IMR-90 (cell line): ENCODE measurements around the gene CCNJ. TPM values are rescaled to one million over a fixed set of nuclear protein-coding genes. Genes with fewer than 3 reads are reported as not detected.

Experiments
- ATAC-seq: fragments of 200-7000 bp; cut with Tn5 transposase; 2 replicates; pipeline ENCODE4 v1.9.1; 2020; ENCODE audit warnings: low read depth, mild to moderate bottlenecking, moderate library complexity
- BruUV-seq: library from RNA; stranded (reverse); fragments of 400-500 nt; replicated peaks from 2 replicates; lab custom pipeline; 2021; lab: Mats Ljungman, UMichigan
- CTCF ChIA-PET: fragments of 300-600 bp; formaldehyde crosslinking; extraction: SDS; loops from one replicate; lab custom pipeline; 2021; ENCODE audit warnings: antibody characterized with exemption; lab: Yijun Ruan, JAX
- POLR2A ChIA-PET: fragments of 300-600 bp; sonication (Branson Sonifier 250); formaldehyde crosslinking; loops from one replicate; lab custom pipeline; 2022; ENCODE audit warnings: antibody characterized with exemption; ENCODE audit not compliant: unreplicated experiment; lab: Charles Lee
- DNase-seq: peaks from one replicate; pipeline ENCODE4 v3.0.0; 2013
- H2AFZ ChIP-seq: replicated peaks from 2 replicates; pipeline ENCODE3; 2013; ENCODE audit warnings: low read length, mild to moderate bottlenecking; ENCODE audit not compliant: poor library complexity
- H2AK5ac ChIP-seq: 2 replicates; pipeline ENCODE4 v1.6.1; 2013; ENCODE audit warnings: low read depth, low read length, inconsistent platforms
- H2AK9ac ChIP-seq: replicated peaks from 2 replicates; pipeline ENCODE3; 2013; ENCODE audit warnings: mild to moderate bottlenecking, low read depth, low read length, moderate library complexity; ENCODE audit not compliant: poor library complexity
- H2BK120ac ChIP-seq: 2 replicates; pipeline ENCODE4 v1.6.1; 2013; ENCODE audit warnings: low read depth, low read length, inconsistent platforms
- H2BK15ac ChIP-seq: 3 replicates; pipeline ENCODE4 v1.6.1; 2013; ENCODE audit warnings: low read depth, low read length, inconsistent platforms
- H2BK20ac ChIP-seq: 2 replicates; pipeline ENCODE4 v1.6.1; 2013; ENCODE audit warnings: low read depth, mild to moderate bottlenecking, inconsistent platforms, low read length, moderate library complexity
- H2BK5ac ChIP-seq: 2 replicates; pipeline ENCODE4 v1.6.1; 2013; ENCODE audit warnings: mild to moderate bottlenecking, low read depth, low read length, inconsistent platforms; ENCODE audit not compliant: poor library complexity, severe bottlenecking
- H3K14ac ChIP-seq: replicated peaks from 2 replicates; pipeline ENCODE4 v1.6.1; 2013; ENCODE audit warnings: low read depth, low read length, inconsistent platforms
- H3K18ac ChIP-seq: 2 replicates; pipeline ENCODE4 v1.6.1; 2013; ENCODE audit warnings: low read depth, low read length, control low read depth
- H3K23ac ChIP-seq: 2 replicates; pipeline ENCODE4 v1.6.1; 2013; ENCODE audit warnings: low read depth, low read length, inconsistent platforms
- H3K27ac ChIP-seq: 2 replicates; pipeline ENCODE4 v1.5.1; 2013; ENCODE audit warnings: mild to moderate bottlenecking, control low read depth, low read length; ENCODE audit not compliant: insufficient read depth
- H3K27me3 ChIP-seq: 2 replicates; pipeline ENCODE4 v1.6.1; 2013; ENCODE audit warnings: low read length; ENCODE audit not compliant: control insufficient read depth, insufficient read depth
- H3K36me3 ChIP-seq: 2 replicates; pipeline ENCODE4 v1.6.1; 2013; ENCODE audit warnings: low read length, mixed read lengths; ENCODE audit not compliant: control insufficient read depth, insufficient read depth
- H3K4ac ChIP-seq: 2 replicates; pipeline ENCODE4 v1.6.1; 2013; ENCODE audit warnings: low read depth, low read length, inconsistent platforms
- H3K4me1 ChIP-seq: 2 replicates; pipeline ENCODE4 v1.6.1; 2013; ENCODE audit warnings: low read length, mixed read lengths; ENCODE audit not compliant: control insufficient read depth, insufficient read depth
- H3K4me2 ChIP-seq: 2 replicates; pipeline ENCODE4 v1.6.1; 2013; ENCODE audit warnings: low read depth, mild to moderate bottlenecking, control low read depth, low read length, moderate library complexity
- H3K4me3 ChIP-seq: 2 replicates; pipeline ENCODE4 v1.5.1; 2013; ENCODE audit warnings: low read depth, mild to moderate bottlenecking, control low read depth, low read length, moderate library complexity; ENCODE audit not compliant: insufficient read depth
- H3K56ac ChIP-seq: 2 replicates; pipeline ENCODE4 v1.6.1; 2013; ENCODE audit warnings: low read length, inconsistent platforms; ENCODE audit not compliant: insufficient read depth; ENCODE audit errors: extremely low read depth
- H3K79me1 ChIP-seq, 2 experiments: 2 replicates each; pipeline ENCODE4 v1.6.1; 2013; ENCODE audit warnings: low read length in 2 of 2, inconsistent platforms in 1 of 2, low read depth in 1 of 2
- H3K9ac ChIP-seq: 2 replicates; pipeline ENCODE4 v1.6.1; 2013; ENCODE audit warnings: low read depth, low read length, control low read depth
- H3K9me1 ChIP-seq: 2 replicates; pipeline ENCODE4 v1.6.1; 2013; ENCODE audit warnings: low read length, inconsistent platforms; ENCODE audit not compliant: insufficient read depth
- H3K9me3 ChIP-seq: 2 replicates; pipeline ENCODE4 v1.6.1; 2013; ENCODE audit warnings: low read length; ENCODE audit not compliant: control insufficient read depth, insufficient read depth
- H4K20me1 ChIP-seq: 2 replicates; pipeline ENCODE4 v1.6.1; 2013; ENCODE audit warnings: low read length, inconsistent platforms; ENCODE audit not compliant: insufficient read depth
- H4K5ac ChIP-seq: 2 replicates; pipeline ENCODE4 v1.6.1; 2013; ENCODE audit warnings: mild to moderate bottlenecking, low read depth, low read length, control low read depth
- H4K8ac ChIP-seq, 2 experiments: 2 replicates each; pipeline ENCODE4 v1.6.1; 2013; ENCODE audit warnings: low read depth in 2 of 2, low read length in 2 of 2, control low read depth in 1 of 2, inconsistent platforms in 1 of 2
- H4K91ac ChIP-seq: 2 replicates; pipeline ENCODE4 v1.6.1; 2013; ENCODE audit warnings: low read depth, low read length, inconsistent platforms; ENCODE audit not compliant: insufficient read depth
- CEBPB ChIP-seq: IDR thresholded peaks from 2 replicates; pipeline ENCODE4 v1.6.1; 2012; ENCODE audit warnings: low read depth, low read length, improper control_type of control experiment
- CHD1 ChIP-seq: IDR thresholded peaks from 2 replicates; pipeline ENCODE4 v1.6.1; 2012; ENCODE audit warnings: low read depth, low read length, improper control_type of control experiment
- ELK1 ChIP-seq: fragments of 150-350 bp; IDR thresholded peaks from 2 replicates; pipeline ENCODE4 v1.6.1; 2016; ENCODE audit warnings: low read depth, mild to moderate bottlenecking, low read length, moderate library complexity, borderline replicate concordance
- MXI1 ChIP-seq: IDR thresholded peaks from 2 replicates; pipeline ENCODE4 v1.6.1; 2012; ENCODE audit warnings: low read depth, mild to moderate bottlenecking, low read length, moderate library complexity, borderline replicate concordance
- NFE2L2 ChIP-seq: fragments of 150-350 bp; IDR thresholded peaks from 2 replicates; pipeline ENCODE4 v1.6.1; 2016; ENCODE audit warnings: low read depth, mild to moderate bottlenecking, low read length
- POLR2A ChIP-seq: IDR thresholded peaks from 2 replicates; pipeline ENCODE4 v1.6.1; 2012; ENCODE audit warnings: mild to moderate bottlenecking, low read depth, low read length
- SMC3 ChIP-seq: fragments of 150-350 bp; IDR thresholded peaks from 2 replicates; pipeline ENCODE4 v1.6.1; 2016; ENCODE audit warnings: low read depth, mild to moderate bottlenecking, antibody characterized with exemption, low read length, moderate library complexity
- WGBS, 2 experiments: methylation state at CpG; one replicate each; pipeline versions ENCODE4 v1.1.5 to v1.1.7; 2013; ENCODE audit warnings: missing lambda C conversion rate in 2 of 2; ENCODE audit not compliant: insufficient read length in 1 of 2; ENCODE audit errors: extremely low coverage in 2 of 2; 5-methylcytosine and 5-hydroxymethylcytosine counted together
- dilution Hi-C: fragments of 300-500 bp; cut with HindIII; formaldehyde crosslinking; loops from one replicate; pipeline ENCODE4 v1.14.3; 2018; ENCODE audit warnings: low sequenced_read_pairs; ENCODE audit not compliant: unreplicated experiment
- in situ Hi-C: fragments of 300-500 bp; cut with MboI; formaldehyde crosslinking; loops from 3 replicates; pipeline ENCODE4 v1.14.3; 2019; ENCODE audit warnings: low sequenced_read_pairs, inconsistent platforms, mixed read lengths
- intact Hi-C: fragments of 100-400 bp; cut with micrococcal nuclease; formaldehyde crosslinking; loops from 2 replicates; pipeline ENCODE4 v1.10.0; 2022
- polyA plus RNA-seq, 3 experiments: library from polyadenylated mRNA; depleted of rRNA; stranded (reverse); fragments of >200 nt; gene quantifications; 2 replicates each; pipeline ENCODE4 v1.2.3, GENCODE V29; 2012; ENCODE audit warnings: low replicate concordance in 1 of 3
- total RNA-seq: library from RNA; depleted of rRNA; stranded (reverse); fragments of >200 nt; gene quantifications from 2 replicates; pipeline ENCODE4 v1.2.3, GENCODE V29; 2012

CCNJ gene
- total and polyA plus RNA-seq, 2 of the 4 experiments (the other 2 are of a cell fraction), result 5.4 to 10.0 TPM

GRCh38 chr10:96061232-96061631 lies 17.8 kb downstream of the CCNJ start:
- Histone ChIP-seq H3K27ac (no peak overlapping the region), H4K5ac (no peak overlapping the region), H2BK120ac (no peak overlapping the region), H3K4me3 (no peak overlapping the region), H3K4me2 (no peak overlapping the region), H3K27me3 (no peaks in the 10 kb centered on the region), H4K91ac (no peak overlapping the region), H2BK20ac (no peak overlapping the region), H3K9ac (no peak overlapping the region), H2BK15ac (no peak overlapping the region), H3K9me1 (no peaks in the 10 kb centered on the region), H3K56ac (no peak overlapping the region), H2AK9ac (no peak overlapping the region), H2AFZ (no peak overlapping the region), H3K79me1 (0 out of 4 replicates have a peak, but pooled peaks cover 5 to 8% of the 10 kb centered on the region in 2 experiments), H3K9me3 (no peaks in the 10 kb centered on the region), H4K20me1 (no peaks in the 10 kb centered on the region), H3K4me1 (no peaks in the 10 kb centered on the region), H2BK5ac (no peak overlapping the region), H4K8ac (no peak overlapping the region), H3K18ac (no peak overlapping the region), H3K36me3 (peaks cover 22% of the 10 kb centered on the region), H3K23ac (no peak overlapping the region), H2AK5ac (no peak overlapping the region), H3K4ac (no peak overlapping the region), H3K14ac (no peak overlapping the region)
- intact Hi-C loops (no loop called here), in situ Hi-C loops (no loop called here), dilution Hi-C loops (no loop called here)
- BruUV-seq, result no TSS peak
- ChIA-PET CTCF (no interaction called here), POLR2A (no interaction called here)
- ATAC-seq (no peak), DNase-seq (no peak)
- TF ChIP-seq POLR2A, result no peak
- no peak for TF ChIP-seq SMC3
- TF ChIP-seq NFE2L2, result no peak
- no peak for TF ChIP-seq MXI1
- no peak for TF ChIP-seq CHD1
- TF ChIP-seq CEBPB, result no peak
- no peak for TF ChIP-seq ELK1
- 100% methylated on average over 1 of the region's 3 CpGs; no CpG with 5 or more reads in 1 of the 2 experiments for WGBS, 2 experiments
